GM18508 (cell line): ENCODE data around the gene GTF3C4.

Experiments used
- ATAC-seq: cut with Tn5 transposase; IDR thresholded peaks from one replicate; pipeline ENCODE4 v1.9.1; 2021; ENCODE audit warnings: moderate number of reproducible peaks; ENCODE audit not compliant: insufficient read depth, unreplicated experiment

Gene GTF3C4

DNA sequence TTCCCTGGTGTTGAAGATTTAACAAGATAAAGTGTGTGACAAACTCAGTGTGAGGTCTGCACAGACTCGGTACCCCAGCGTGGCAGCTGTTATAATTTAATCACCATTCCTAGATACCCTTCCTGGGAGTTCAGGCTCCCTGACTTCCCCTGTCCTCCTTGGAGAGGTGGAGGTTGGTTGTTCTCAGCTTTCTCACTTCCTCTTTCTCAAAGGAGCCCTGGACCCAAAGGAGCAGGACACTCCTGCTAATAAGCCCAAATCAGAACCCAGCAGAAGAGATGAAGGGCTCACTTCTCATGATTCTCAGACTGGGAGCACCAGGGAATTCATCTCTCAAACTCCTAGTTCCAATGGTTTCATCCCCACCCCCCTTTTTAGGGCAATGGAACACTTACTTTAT, 58.2 kb downstream of the GTF3C4 start:
- ATAC-seq = no peak

DNA sequence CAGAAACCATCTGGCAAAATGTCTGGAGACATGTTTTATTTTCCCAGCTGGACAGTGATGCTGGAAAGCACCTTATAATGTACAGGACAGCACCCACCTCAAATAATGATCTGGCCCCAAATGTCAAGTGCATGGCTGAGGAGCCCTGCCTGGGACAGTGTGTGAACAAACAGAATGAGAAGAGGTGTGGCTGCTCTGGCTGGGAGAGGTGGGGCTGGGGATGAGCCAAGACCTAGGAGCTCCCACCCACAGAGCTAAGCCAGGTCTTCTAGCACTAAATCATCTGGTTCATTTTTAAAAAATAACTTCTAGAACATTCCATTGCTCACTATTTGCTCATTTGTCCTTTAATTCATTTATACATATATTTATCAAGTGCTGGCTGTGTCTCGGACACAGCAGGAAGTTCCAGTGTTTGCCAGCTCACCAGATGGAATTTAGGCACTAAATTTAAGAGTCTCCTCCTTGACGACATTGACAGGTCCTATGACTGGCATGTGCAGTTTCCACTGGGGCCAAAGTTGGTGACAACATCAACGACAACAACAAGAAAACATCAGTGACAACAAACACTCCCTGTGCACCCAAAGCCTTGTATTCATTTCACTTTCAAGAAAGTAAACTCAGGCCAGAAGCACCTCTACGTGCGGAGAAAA, 59.1 kb downstream of the GTF3C4 start:
- ATAC-seq = no peak

- no peak for ATAC-seq
These were observed 60.1 kb downstream of the GTF3C4 start for GRCh38 chr9:132730054-132731033.

GRCh38 chr9:132731230-132731629, 61.0 kb downstream of the GTF3C4 start:
- no peak for ATAC-seq

- no peak for ATAC-seq
These were observed 62.3 kb downstream of the GTF3C4 start for GRCh38 chr9:132732326-132733259.

GRCh38 chr9:132733260-132733815, 63.1 kb downstream of the GTF3C4 start:
- no peak for ATAC-seq

DNA sequence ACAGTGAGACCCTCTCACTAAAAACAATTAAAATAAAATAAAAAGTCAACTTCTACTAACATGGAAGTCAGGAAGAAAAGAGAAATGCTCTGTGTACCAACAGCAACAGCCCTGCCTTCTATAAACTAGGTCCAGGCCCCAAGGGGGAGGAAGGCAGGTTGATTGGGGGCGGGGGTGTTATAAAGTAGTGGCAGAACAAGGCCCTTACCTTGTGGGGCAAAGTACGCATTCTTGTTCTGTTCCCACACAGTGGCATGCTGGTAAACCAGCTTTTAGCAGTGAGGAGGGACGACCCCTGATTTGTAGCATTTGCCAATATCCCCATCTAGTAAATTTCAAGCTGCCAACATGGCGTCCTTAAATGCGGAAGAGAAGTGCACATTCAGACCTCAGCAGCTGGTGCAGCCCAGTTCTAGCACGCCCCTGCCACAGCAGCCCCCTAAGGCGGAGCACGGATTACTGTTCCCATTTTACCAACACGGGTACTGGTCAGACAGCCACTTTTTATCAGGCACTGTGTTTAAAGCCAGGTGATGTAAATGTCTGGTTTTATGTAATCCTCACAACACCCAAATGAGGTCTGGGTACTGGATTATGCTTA, 69.5 kb downstream of the GTF3C4 start:
- ATAC-seq = no peak

DNA sequence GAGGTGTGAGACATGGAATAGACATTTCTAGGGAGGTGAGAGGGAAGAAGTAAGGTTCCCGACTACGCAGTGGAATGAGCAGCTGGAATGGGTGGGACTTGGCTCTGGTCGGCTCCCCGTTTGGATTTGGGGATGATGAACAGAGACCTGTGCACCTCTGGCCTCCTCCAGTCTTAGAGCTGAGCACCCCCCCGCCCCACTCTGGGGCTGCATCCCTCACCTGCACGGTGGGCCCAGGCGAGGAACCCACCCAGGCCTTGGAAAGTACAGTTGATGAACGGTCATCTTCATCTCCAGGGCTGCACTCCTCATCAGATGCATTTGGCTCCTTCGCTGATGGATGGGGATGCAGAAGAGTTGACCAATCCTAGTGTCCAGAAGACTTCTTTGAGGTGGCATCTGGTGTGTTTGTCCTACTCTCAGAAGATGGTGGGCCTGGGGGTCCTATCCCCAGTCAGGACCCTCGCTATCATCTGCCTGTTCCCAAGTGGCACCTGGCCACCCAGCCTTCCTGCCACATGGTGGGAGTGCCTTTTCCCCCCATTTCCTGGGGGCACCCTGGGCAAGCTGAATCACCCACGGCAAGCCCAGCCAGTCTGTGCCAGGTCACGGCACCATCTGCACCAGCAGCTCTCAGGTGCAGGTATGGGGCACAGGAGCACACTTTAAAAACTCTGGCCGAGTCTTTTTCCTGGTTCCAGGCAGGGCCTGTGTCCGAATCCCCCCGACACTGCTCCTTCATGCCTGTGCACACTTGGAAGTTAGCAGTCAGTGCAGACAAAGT, 70.5 kb downstream of the GTF3C4 start:
- ATAC-seq = no peak

- no peak for ATAC-seq
These were observed 72.6 kb downstream of the GTF3C4 start for GRCh38 chr9:132742821-132743311.

- ATAC-seq = no peak
These were observed 73.7 kb downstream of the GTF3C4 start for GRCh38 chr9:132743931-132744479.
